ENCODE measurements around the gene C20orf204. TPM values are rescaled to one million over a fixed set of nuclear protein-coding genes. Genes with fewer than 3 reads are reported as not detected.

C20orf204 gene
- total RNA-seq, 1 donor from 2014 or later: 0.55 TPM

DNA sequence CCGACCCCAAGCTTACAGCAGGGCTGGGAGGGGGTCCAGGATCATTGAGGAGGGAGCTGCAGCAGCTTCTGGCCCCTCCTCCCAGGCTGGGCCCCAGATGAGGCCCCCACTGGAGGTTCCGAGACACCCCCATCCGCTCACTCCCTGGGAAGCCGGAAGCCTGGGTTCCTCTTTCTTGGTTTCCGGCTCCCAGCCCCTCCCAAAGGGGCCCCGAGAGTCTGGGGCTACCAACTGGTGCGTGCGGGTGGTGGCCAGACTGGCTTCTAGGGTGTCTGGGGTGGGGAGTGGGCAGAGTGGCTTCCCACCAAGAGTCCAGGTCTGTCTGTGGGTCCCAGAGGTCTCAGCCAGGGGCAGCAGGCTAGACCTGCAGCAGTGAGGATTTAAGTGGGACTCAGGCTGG lies 41.1 kb downstream of the C20orf204 start:
- H3K27ac ChIP-seq (replicated peaks): no peak overlapping the region
- H3K36me3 ChIP-seq: peaks cover 15% of the 10 kb centered on the region
- peaks cover 31% of the 10 kb centered on the region for H3K4me1 ChIP-seq
- DNase-seq: peak; percentile 44
- H3K9me3 ChIP-seq (replicated peaks): no peaks in the 10 kb centered on the region
- H3K27me3 ChIP-seq (ENCODE audit: low read depth): no peaks in the 10 kb centered on the region
- TF ChIP-seq, protein P1, sequence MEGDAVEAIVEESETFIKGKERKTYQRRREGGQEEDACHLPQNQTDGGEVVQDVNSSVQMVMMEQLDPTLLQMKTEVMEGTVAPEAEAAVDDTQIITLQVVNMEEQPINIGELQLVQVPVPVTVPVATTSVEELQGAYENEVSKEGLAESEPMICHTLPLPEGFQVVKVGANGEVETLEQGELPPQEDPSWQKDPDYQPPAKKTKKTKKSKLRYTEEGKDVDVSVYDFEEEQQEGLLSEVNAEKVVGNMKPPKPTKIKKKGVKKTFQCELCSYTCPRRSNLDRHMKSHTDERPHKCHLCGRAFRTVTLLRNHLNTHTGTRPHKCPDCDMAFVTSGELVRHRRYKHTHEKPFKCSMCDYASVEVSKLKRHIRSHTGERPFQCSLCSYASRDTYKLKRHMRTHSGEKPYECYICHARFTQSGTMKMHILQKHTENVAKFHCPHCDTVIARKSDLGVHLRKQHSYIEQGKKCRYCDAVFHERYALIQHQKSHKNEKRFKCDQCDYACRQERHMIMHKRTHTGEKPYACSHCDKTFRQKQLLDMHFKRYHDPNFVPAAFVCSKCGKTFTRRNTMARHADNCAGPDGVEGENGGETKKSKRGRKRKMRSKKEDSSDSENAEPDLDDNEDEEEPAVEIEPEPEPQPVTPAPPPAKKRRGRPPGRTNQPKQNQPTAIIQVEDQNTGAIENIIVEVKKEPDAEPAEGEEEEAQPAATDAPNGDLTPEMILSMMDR (IDR thresholded peaks at IDR 0.05; ENCODE audit: borderline replicate concordance): no peak
- intact Hi-C loops (cut with micrococcal nuclease): no loop called here
- H3K4me3 ChIP-seq: peak overlapping the region; percentile 90

- H3K4me3 ChIP-seq: peak overlapping the region; percentile 90
- intact Hi-C loops (cut with micrococcal nuclease): no loop called here
- DNase-seq: no peak
These were observed 41.5 kb downstream of the C20orf204 start for GRCh38 chr20:64077541-64077875.

DNA sequence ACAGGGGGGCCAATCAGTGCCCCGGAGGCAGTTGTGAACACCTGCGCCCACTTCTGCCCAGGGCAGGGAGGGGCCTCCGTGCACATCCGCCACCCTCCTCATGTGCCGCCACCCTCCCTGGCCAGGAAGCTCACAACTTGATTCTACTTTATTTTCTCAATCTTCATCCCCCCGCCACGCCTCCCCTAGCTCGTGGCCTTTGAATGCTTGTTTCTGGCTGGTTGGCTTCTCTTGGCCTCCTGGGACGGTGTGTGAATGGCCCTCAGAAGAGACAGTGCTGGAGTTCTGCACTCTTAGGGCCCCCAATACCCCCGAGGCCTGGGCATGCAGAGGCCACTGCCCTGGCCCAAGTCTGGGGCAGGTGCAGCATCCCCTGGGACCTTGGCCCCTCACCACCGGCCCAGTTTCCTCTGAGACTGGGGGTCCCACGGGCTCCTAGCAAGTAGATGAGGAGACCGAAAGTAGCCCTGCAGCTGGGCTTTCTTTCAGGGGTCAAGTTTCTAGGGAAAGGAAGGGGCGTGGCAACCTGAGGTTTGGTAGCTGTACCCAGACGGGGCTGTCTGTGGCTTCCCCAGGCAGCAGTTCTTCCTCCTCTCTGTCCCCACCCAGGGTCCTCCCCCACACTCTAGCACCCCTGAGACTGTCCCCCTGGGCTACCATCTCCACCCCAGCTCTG lies 42.0 kb downstream of the C20orf204 start:
- TF ChIP-seq, protein P1 (IDR thresholded peaks at IDR 0.05; ENCODE audit: borderline replicate concordance): no peak
- Histone ChIP-seq H3K27me3 (ENCODE audit: low read depth) (no peaks in the 10 kb centered on the region), H3K4me1 (peaks cover 37% of the 10 kb centered on the region), H3K9me3 (replicated peaks) (no peaks in the 10 kb centered on the region), H3K4me3 (peak overlapping the region; percentile 90), H3K27ac (replicated peaks) (peak overlapping the region; percentile 85), H3K36me3 (peaks cover 7% of the 10 kb centered on the region)
- DNase-seq: no peak
- intact Hi-C loops (cut with micrococcal nuclease): no loop called here

More at GRCh38 chr20:64077541-64077875, 41.5 kb downstream of the C20orf204 start:
- H3K9me3 ChIP-seq (replicated peaks): no peaks in the 10 kb centered on the region
- H3K27me3 ChIP-seq (ENCODE audit: low read depth): no peaks in the 10 kb centered on the region
- peaks cover 11% of the 10 kb centered on the region for H3K36me3 ChIP-seq
- TF ChIP-seq, protein P1 (IDR thresholded peaks at IDR 0.05; ENCODE audit: borderline replicate concordance): no peak
- H3K4me1 ChIP-seq: peaks cover 35% of the 10 kb centered on the region
- no peak overlapping the region for H3K27ac ChIP-seq (replicated peaks)

DNA sequence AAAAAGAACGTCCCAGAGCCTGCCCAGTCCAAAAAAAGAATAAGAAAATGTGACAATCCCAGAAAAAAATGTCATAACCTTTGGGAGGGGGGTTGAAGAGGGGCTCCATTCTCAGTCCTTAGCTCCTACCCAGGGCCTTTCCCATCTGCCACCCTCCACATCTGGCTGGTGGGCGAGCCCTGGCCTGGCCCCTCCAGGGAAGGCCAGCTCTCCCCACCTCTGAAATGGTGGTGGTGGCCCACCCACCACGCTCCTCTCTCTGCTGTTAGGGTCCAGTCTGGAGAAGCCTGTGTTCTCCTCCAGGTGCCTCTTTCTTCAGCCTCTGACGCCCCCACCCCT lies 42.9 kb downstream of the C20orf204 start:
- Histone ChIP-seq H3K4me3 (peak overlapping the region; percentile 90), H3K27ac (replicated peaks) (peak overlapping the region; percentile 85), H3K36me3 (peaks cover under 1% of the 10 kb centered on the region), H3K4me1 (peaks cover 46% of the 10 kb centered on the region), H3K27me3 (ENCODE audit: low read depth) (peaks cover 3% of the 10 kb centered on the region), H3K9me3 (replicated peaks) (no peaks in the 10 kb centered on the region)
- no peak for DNase-seq
- intact Hi-C loops (cut with micrococcal nuclease): no loop called here
- TF ChIP-seq, protein P1 (IDR thresholded peaks at IDR 0.05; ENCODE audit: borderline replicate concordance): no peak

DNA sequence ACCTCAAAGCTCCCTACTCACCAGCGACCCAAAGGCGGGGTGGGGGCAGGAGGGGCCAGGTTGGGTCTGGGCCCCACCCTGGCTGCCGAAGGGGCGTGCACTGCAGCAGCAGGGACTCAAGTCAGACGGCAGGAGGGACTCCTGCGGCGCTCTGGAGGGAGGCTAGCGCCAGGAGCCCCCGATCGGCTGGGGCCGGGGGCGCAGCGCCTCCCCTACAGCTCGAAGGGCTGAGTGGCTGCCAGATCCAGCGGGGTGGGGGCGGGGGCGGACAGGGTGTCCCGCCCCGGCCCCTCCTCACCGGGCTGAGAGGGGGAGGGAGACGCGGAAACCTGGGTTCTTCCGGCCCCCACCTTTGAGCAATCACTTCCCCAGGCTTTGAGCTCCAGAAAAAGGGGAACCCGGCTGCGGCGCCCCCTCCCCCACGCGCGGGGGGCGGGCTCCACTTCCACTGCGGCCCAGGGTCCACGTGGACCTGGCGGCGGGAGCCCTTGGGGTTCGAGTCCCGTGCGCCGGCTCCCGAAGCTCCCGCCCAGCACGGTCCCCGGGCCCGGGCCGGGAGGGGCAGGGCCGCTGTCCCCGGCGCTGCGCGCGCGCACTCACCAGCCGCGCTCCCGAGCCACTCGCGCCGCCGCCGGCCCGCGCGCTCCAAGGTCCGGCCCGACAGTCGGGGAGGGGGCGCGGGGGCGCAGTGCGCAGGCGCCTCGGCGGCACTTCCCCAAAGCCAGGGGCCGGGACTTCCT lies 43.5 kb downstream of the C20orf204 start, which contains the start of gene RGS19:
Gene RGS19 (minus strand): TSS at position 246 of the 740 bp plus-strand sequence. CDS start 2,632 bp downstream, outside the sequence.
- Histone ChIP-seq H3K36me3 (no peaks in the 10 kb centered on the region), H3K4me1 (peaks cover 51% of the 10 kb centered on the region), H3K4me3 (peak within 1 kb of the TSS; percentile 90), H3K27me3 (ENCODE audit: low read depth) (peaks cover 8% of the 10 kb centered on the region), H3K9me3 (replicated peaks) (no peaks in the 10 kb centered on the region), H3K27ac (replicated peaks) (peak within 1 kb of the TSS; percentile 85)
- DNase-seq: peak; percentile 84
- intact Hi-C loops (cut with micrococcal nuclease): no loop called here
- TF ChIP-seq, protein P1 (IDR thresholded peaks at IDR 0.05; ENCODE audit: borderline replicate concordance): no peak
